ENCODE data around the gene UQCR11. TPM values are rescaled to one million over a fixed set of nuclear protein-coding genes. Genes with fewer than 3 reads are reported as not detected.

Gene UQCR11
- 45.8 and 107 TPM in 2 replicates for total RNA-seq

GRCh38 chr19:1605236-1606137 lies at the start of gene UQCR11:
UQCR11 (minus strand) TSS chr19:1605462; CDS start chr19:1605409, 53 bp downstream.

GRCh38 chr19:1652471-1653299 lies 47.4 kb upstream of the UQCR11 start, which contains the start of gene TCF3:
TCF3 (minus strand) TSS chr19:1652615; CDS start chr19:1650248, 2,367 bp downstream.

GRCh38 chr19:1592755-1593500 lies 12.3 kb downstream of the UQCR11 start, which contains the start of gene MBD3:
MBD3 (minus strand) TSS chr19:1592865; CDS start chr19:1592631, 234 bp downstream.

GRCh38 chr19:1568320-1569019 lies 36.8 kb downstream of the UQCR11 start, which contains the start of gene MEX3D:
MEX3D (minus strand) TSS chr19:1568325; CDS start chr19:1568058, 267 bp downstream.

Other genes starting within 250 kb of the UQCR11 start
- gene NDUFS7, start 221.6 kb downstream of the UQCR11 start, total RNA-seq, result 129 and 170 TPM in 2 replicates
- gene GAMT, start 203.9 kb downstream of the UQCR11 start, total RNA-seq, result 62.0 and 67.4 TPM in 2 replicates
- gene DAZAP1, start 197.9 kb downstream of the UQCR11 start, total RNA-seq, result 55.4 and 72.5 TPM in 2 replicates
- 2,162 and 4,639 TPM in 2 replicates for gene RPS15, start 167.1 kb downstream of the UQCR11 start, total RNA-seq
- under 0.01 and 0.16 TPM in 2 replicates for gene APC2, start 155.3 kb downstream of the UQCR11 start, total RNA-seq
- 36.5 and 39.2 TPM in 2 replicates for gene C19orf25, start 126.2 kb downstream of the UQCR11 start, total RNA-seq
- gene PCSK4, start 115.1 kb downstream of the UQCR11 start, total RNA-seq, result 0.52 and 2.9 TPM in 2 replicates
- gene REEP6, start 114.3 kb downstream of the UQCR11 start, total RNA-seq, result 2.7 and 2.8 TPM in 2 replicates
- gene ADAMTSL5, start 92.4 kb downstream of the UQCR11 start, total RNA-seq, result 5.0 and 15.2 TPM in 2 replicates
- not detected in 2 replicates for gene PLK5, start 81.4 kb downstream of the UQCR11 start, total RNA-seq
- gene MEX3D, start 37.1 kb downstream of the UQCR11 start, total RNA-seq, result 46.8 and 47.5 TPM in 2 replicates
- 108 and 118 TPM in 2 replicates for gene MBD3, start 12.6 kb downstream of the UQCR11 start, total RNA-seq
- 118 and 363 TPM in 2 replicates for gene TCF3, start 47.2 kb upstream of the UQCR11 start, total RNA-seq
- gene ONECUT3, start 148.0 kb upstream of the UQCR11 start, total RNA-seq, result not detected in 2 replicates
- gene ATP8B3, start 206.8 kb upstream of the UQCR11 start, total RNA-seq, result 0.52 and 6.9 TPM in 2 replicates
- 14.1 and 17.1 TPM in 2 replicates for gene REXO1, start 243.0 kb upstream of the UQCR11 start, total RNA-seq

Measured in epithelial cell of alveolus of lung (primary cell).